ENCODE results near the gene TRRAP.
A peak's percentile ranks its signal among the peaks of the same experiment; 100 is the strongest.
"Not testable (repeated sequence)": the region's sequence is repeated elsewhere in the genome, so short reads cannot be mapped to it uniquely, and the experiment has no call there.

The TRRAP gene

GRCh38 chr7:98878365-98879197, at the start of gene TRRAP:
TSS of gene TRRAP (plus strand) at chr7:98878532. CDS start at chr7:98881151, 2,619 bp downstream.
- peak; percentile 82 for DNase-seq

DNA sequence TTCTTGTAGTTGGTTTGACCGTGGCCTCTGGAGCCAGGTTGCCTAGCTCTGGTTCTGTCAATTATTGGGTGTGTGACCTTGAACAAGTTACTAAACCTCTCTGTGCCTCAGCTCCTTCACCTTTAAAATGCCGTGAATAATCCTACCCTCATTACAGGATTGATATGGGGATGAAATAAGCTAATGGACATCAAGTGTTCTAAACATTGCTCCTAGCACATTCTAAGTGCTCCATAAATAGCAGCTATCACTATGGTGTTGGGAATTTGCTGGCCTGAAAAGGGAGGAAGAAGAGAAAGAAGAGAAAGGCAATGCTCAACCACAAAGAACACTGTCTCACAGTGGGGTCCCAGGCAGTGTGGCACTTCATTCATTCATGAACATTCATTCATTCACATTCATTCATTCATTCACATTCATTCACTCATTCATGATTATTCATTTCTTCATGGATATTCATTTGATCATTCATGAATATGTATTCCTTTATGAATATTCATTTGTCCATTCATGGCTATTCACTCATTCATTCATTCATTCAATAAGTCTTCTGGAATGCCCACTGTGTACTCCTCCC, 47.3 kb upstream of the TRRAP start:
- no peak for DNase-seq

DNA sequence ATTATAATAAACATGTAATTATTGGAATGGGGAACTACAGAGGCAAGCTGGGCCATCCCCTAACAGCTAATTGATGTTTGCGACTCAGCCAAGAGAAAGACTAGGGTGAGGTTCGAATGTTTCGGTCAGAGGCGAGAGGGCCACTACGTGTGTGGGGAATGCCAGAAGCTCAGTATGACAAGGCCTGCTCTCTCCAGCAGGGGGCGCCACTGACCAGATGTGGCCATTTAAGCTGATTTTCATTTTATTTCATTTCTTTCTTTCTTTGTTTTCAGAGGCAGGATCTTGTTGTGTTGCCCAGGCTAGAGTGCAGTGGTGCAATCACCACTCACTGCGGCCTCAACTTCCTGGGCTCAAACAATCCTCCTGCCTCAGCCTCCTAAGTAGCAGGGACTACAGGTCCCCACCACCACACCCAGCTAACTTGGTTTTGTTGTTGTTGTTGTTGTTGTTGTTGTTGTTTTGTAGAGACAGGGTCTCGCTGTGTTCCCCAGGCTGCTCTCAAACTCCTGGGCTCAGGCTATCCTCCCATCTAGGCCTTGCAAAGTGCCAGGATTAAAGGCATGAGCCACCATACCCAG, 46.6 kb upstream of the TRRAP start:
- DNase-seq: no peak

DNA sequence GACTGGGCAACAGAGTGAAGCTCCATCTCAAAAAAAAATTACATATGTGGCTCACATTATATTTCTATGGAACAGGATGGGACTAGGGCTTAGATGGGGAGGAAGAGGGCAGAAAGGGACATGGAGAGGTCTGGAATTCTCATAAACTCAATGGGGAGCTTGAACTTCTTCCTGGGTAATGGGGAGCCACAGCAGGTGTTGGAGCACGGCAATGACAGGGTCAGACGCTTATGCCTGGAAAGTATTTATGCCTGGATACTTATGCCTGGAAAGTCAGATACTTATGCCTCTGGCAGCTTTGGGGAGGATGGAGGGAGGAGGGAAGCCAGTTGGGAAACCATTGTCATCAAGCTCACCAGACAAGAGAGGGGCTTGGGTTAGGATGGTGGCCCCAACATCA, 45.3 kb upstream of the TRRAP start:
- DNase-seq: no peak

DNA sequence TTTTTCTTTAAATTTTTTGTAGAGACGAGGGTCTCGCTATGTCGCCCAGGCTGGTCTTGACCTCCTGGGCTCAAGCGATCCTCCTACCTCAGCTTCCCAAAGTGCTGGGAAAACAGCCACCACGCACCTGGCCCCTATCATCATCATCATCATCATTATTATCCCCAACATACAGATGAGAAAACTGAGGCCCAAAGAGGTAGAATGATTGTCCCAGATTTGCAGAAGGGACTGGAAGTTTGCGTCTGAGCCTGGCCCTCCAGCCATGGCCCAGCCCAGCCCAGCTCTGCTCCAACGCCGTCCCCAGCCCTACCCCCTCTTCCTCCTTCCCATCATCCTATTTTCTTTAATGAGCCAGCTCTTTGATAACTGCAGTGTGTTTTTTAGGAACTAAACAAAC, 43.4 kb upstream of the TRRAP start:
- no peak for DNase-seq

GRCh38 chr7:98836811-98837629, 41.3 kb upstream of the TRRAP start:
- no peak for DNase-seq

GRCh38 chr7:98837630-98837972, 40.7 kb upstream of the TRRAP start:
- no peak for DNase-seq

DNA sequence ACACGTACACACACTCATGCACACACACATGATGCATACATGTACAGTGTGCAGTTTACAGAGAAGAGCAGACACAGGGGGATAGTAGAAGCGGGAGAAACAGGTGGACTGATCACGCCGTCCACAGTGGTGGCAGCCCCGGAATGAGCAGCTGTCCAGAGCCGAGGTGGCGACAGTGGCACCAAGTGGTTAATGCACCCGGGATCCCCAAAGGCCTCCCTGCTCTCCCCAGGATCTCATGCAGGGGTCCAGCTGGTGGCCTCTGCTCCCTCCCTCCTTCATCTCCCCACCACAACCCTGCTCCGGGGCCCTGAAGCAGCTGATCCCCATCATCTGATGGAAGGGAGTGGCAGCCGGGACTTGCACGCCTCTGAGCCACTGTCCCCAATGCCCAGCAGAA, 38.2 kb upstream of the TRRAP start:
- no peak for DNase-seq

- DNase-seq: no peak
Measured at GRCh38 chr7:98840722-98841121, 37.6 kb upstream of the TRRAP start.

GRCh38 chr7:98841179-98841997, 36.9 kb upstream of the TRRAP start:
- peak; percentile 65 for DNase-seq

- not testable (repeated sequence) for DNase-seq
Measured at GRCh38 chr7:98842552-98842951, 35.8 kb upstream of the TRRAP start.

DNA sequence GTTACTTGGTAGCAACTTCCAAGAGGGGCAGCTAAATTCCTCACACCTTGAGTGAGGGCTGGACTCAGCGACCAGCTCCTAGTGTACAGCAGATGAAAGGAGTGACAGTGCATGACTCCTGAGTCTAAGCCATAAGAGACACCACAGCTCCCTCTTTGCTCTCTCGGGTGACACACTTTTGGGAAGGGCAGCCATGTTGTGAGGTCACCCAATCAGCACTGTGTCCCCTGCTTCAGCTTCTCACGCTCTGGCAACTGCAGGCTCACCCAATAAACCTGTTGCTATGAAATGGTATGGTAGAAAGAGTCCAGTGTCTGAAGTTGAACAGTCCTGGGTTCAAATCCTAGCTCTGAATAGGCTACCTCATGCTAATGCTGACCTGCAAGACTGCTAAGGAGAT, 29.4 kb upstream of the TRRAP start:
- no peak for DNase-seq

GRCh38 chr7:98852826-98853225, 25.5 kb upstream of the TRRAP start:
- DNase-seq: no peak

DNA sequence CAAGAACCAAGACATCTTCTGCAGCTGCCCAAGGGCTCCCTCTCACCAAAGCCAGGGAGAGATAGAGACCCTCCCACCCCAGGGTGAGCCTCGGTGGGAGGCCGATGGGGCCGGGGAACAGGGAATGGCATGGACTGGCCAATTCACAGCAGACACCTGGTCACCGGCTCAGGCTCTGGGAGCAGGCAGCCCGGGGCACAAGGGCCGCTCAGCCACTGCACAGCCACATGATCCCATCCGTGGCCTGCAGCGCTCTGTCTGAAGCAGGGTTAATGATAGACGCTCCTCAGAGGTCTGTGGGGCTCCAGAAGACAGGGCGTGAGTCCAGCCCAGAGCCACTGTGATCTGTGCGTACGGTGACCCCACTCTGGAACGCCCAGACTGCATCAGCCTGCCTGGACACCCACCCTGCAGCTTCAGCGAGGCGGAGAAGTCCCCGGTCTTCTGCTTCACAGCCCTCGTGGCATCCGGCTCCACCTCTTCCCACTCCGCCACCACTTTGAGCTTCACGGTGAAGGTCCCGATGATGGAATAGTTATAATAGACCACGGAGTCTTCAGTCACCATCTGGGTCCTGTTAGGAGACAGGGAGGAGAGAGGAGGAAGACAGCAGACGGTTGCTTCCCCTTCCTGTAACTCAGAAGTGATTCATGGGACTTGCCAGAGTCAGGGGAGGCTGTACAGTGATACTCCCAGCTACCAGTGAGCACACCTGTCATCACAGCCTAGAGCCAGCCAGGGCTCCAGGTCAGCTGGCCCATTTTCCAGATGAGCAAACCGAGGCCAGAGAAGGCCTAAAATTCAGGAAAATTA, 22.5 kb upstream of the TRRAP start:
- no peak for DNase-seq

- no peak for DNase-seq
Measured at GRCh38 chr7:98860071-98860470, 18.3 kb upstream of the TRRAP start.

- DNase-seq: no peak
Measured at GRCh38 chr7:98862203-98862602, 16.1 kb upstream of the TRRAP start.

DNA sequence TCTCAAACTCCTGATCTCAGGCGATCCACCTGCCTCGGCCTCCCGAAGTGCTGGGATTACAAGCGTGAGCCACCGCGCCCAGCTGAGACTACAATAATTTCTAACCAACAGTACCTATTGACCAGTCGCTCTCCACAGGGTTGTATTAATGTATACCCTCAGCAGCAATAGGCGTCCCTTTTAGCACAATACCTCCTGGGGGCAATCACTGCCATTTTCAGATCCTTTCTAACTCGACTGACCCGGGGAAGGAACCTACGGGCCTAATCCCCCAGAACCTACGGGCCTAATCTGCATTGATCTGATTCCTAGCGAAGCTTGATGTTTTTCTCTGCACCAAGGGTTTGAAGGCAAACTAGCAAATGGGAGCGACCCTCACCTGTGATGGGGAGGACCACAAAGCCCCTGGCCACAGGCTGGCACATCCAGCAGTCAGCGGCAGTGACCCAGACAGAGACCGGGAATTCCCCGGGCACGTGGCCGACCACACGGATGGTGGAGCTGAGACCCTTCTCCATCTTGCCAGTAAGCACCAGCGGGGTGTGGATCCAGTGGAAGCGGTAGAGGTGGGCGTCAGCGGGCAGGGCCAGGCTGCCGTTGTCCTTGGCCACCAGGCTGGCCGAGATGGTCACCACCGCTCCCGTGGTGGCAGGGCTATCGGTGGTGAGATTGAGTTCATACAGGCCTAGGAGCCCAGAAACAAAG, 15.5 kb upstream of the TRRAP start:
- DNase-seq: no peak

- no peak for DNase-seq
Measured at GRCh38 chr7:98863601-98864000, 14.7 kb upstream of the TRRAP start.

DNA sequence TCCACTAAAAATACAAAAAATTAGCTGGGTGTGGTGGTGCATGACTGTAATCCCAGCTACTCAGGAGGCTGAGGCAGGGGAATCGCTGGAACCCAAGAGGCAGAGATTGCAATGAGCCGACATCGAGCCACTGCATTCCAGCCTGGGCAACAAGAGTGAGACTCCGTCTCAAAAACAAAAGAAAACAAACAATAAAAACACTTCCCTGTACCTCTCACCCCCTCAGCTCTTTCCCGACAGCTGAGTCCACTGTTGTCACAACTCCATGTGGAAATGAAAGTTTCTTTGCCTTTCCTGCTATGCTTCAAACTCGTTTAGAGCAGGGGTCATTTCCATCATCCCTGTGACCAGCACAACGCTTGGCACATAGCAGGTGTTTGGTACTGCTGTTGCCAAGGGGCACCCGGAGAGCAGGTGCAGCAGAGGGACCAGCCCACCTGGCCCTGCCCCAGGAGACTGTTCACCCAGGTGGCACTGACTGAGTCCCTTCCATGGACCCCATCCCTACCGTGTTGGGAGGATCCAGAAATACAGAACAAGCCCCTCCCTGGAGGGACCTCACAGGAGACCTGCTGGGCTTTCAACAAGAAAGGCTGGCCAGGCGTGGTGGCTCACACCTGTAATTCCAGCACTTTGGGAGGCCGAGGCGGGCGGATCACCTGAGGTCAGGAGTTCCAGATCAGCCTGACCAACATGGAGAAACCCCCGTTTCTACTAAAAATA, 13.4 kb upstream of the TRRAP start:
- no peak for DNase-seq

DNA sequence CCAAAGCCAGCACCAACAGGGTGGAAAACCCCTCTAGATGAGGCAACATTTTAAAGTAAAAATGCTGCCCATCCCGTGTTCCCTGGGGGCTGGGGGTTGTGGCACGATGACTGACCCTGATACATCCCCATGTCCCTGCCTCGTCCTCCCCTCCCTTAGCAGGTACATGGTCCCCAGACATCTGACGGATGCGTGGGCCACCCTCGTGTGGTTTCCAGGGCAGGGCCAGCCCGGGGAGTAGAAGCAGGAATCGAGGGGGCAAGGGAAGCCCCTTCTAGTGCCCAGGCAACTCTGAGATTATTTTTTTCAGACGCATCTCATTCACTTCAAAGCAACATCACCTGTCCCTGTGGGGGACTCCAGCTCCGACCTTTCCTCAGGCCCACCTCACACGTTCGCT, 12.0 kb upstream of the TRRAP start:
- no peak for DNase-seq

Measured in left hindlimb (tissue), 1 donor.